HG03571 (cell line): ENCODE results near the gene NLGN4Y.
"Not testable (repeated sequence)": the region's sequence is repeated elsewhere in the genome, so short reads cannot be mapped to it uniquely, and the experiment has no call there.

Experiments used
- ATAC-seq: cut with Tn5 transposase; IDR thresholded peaks from one replicate; pipeline ENCODE4 v1.9.1; 2021; ENCODE audit not compliant: unreplicated experiment

The NLGN4Y gene

GRCh38 chrY:14834103-14835060, 310.1 kb downstream of the NLGN4Y start:
- ATAC-seq: peak; percentile 91

DNA sequence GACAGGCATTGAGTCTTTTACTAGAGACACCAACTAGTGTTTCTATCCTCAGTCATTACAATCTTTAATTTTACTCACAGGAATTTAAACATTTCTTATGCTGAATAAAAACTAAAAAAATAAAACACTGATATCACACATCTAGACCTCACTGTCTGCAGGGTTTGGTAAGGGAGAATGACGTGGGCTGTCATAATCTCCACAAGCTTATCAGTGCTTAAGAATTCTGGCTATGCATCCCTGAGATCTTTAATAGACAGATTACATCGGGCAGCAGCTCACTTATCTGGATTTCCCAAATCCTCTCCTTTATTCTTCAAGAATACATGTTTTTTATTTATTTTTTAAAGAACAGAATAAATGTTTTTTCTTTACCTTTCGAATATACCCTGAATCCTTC, 313.1 kb downstream of the NLGN4Y start:
- ATAC-seq: no peak

DNA sequence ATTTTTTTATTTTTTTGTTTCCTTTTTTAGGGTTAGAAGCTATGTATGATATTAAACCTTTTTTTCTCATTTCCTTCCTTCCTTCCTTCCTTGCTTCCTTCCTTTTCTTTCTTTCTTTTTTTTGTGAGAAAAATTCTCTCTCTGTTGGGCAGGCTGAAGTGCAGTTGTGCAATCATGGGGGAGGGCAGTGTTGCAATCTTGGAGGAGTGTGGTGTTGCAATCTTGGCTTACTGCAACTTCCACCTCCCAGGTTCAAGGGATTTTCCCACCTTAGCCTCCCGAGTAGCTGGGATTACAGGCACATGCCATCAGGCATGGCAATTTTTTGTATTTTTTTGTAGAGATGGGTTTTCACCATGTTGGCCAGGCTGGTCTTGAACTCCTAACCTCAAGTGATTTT, 326.4 kb downstream of the NLGN4Y start:
- ATAC-seq: no peak

- no peak for ATAC-seq
Measured at GRCh38 chrY:14860448-14860847, 336.1 kb downstream of the NLGN4Y start.

GRCh38 chrY:14861033-14861432, 336.7 kb downstream of the NLGN4Y start:
- not testable (repeated sequence) for ATAC-seq

DNA sequence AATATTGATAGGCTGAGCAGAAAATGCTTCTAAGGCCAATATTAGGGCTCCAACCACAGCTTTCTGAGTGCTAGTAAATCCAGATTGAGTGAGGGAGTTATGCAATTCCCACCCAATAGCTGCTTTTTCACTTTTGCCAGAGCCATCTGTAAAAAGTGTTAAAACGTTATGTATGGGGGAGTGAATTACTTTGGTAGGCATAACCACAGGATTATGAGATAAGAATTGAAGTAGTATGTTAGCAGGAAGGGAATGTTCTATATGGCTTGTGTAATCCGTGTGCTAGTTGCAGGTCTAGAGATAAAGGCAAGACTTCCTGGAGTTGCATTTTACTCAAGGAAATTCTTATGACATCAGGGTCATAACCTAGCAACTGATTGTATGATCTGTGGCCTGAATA, 347.6 kb downstream of the NLGN4Y start:
- ATAC-seq: no peak
